NAMALWA (cell line): ENCODE results near the gene ARID5B.
"Not testable (repeated sequence)": the region's sequence is repeated elsewhere in the genome, so short reads cannot be mapped to it uniquely, and the experiment has no call there.

Source experiments
- DNase-seq: peaks from one replicate; pipeline ENCODE4 v3.0.0-alpha.2; 2015; ENCODE audit warnings: low spot score

ARID5B gene

GRCh38 chr10:62016623-62017490 lies 115.4 kb downstream of the ARID5B start:
- DNase-seq = peak; percentile 75

- no peak for DNase-seq
Observed at GRCh38 chr10:62017491-62017870, 116.0 kb downstream of the ARID5B start.

GRCh38 chr10:62018131-62018911 lies 116.8 kb downstream of the ARID5B start:
- peak; percentile 63 for DNase-seq

GRCh38 chr10:62019013-62019684 lies 117.7 kb downstream of the ARID5B start:
- DNase-seq = peak; percentile 44

- DNase-seq = no peak
Observed at GRCh38 chr10:62019685-62020359, 118.3 kb downstream of the ARID5B start.

GRCh38 chr10:62021128-62021665 lies 119.7 kb downstream of the ARID5B start:
- no peak for DNase-seq

GRCh38 chr10:62021978-62022802 lies 120.7 kb downstream of the ARID5B start:
- DNase-seq = no peak

GRCh38 chr10:62022830-62023229 lies 121.3 kb downstream of the ARID5B start:
- DNase-seq = no peak

- no peak for DNase-seq
Observed at GRCh38 chr10:62023329-62023728, 121.8 kb downstream of the ARID5B start.

GRCh38 chr10:62024026-62024701 lies 122.7 kb downstream of the ARID5B start:
- no peak for DNase-seq

GRCh38 chr10:62025134-62025794 lies 123.8 kb downstream of the ARID5B start:
- no peak for DNase-seq

GRCh38 chr10:62025901-62026879 lies 124.7 kb downstream of the ARID5B start:
- no peak for DNase-seq

- no peak for DNase-seq
Observed at GRCh38 chr10:62027841-62028501, 126.5 kb downstream of the ARID5B start.

- not testable (repeated sequence) for DNase-seq
Observed at GRCh38 chr10:62028502-62028842, 127.0 kb downstream of the ARID5B start.

GRCh38 chr10:62029401-62029800 lies 127.9 kb downstream of the ARID5B start:
- no peak for DNase-seq

- peak; percentile 32 for DNase-seq
Observed at GRCh38 chr10:62031507-62031906, 130.0 kb downstream of the ARID5B start.

GRCh38 chr10:62033125-62033524 lies 131.6 kb downstream of the ARID5B start:
- no peak for DNase-seq

- DNase-seq = no peak
Observed at GRCh38 chr10:62034096-62034640, 132.7 kb downstream of the ARID5B start.
